Measurements from ENCODE around the gene EIF4E3.
A peak's percentile ranks its signal among the peaks of the same experiment; 100 is the strongest.

EIF4E3 gene

DNA sequence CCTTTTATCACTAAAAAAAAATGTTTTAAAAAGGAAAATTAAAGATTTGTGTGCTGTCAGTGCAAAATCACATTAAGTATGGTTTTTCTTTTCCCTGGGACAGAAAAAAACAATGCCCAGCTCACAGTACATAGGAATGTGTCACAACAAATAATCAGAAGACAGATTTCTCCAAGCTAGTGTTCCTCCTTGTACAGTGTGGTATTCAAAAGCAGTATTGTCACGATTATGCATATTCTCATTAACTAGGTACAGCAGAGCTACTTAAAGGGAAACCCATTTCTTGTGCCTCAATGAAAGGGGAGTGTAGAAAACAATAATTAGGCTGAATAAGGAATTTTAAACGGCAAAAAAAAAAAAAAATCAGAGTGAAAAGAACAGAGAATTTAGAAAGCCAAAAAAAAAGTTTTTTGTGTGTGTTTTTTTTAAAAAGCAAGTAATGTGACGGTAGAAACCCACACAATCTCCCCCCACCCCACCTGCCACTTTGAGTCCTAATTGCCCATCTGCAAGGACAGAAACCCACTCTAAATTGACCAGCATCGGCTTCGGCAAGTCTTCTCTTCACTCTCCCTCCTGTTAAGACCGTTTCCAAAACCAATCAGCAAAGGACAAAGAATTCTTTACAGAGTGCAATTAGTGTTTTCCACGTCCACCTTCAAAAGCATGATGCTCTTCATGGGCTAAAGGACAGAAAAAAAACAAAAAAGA is 41.0 kb downstream of the EIF4E3 start:
- no peak overlapping the region for H3K4me3 ChIP-seq (ENCODE audit: low read length)
- DNase-seq (ENCODE audit: low read depth): no peak
- TF ChIP-seq, protein P1, sequence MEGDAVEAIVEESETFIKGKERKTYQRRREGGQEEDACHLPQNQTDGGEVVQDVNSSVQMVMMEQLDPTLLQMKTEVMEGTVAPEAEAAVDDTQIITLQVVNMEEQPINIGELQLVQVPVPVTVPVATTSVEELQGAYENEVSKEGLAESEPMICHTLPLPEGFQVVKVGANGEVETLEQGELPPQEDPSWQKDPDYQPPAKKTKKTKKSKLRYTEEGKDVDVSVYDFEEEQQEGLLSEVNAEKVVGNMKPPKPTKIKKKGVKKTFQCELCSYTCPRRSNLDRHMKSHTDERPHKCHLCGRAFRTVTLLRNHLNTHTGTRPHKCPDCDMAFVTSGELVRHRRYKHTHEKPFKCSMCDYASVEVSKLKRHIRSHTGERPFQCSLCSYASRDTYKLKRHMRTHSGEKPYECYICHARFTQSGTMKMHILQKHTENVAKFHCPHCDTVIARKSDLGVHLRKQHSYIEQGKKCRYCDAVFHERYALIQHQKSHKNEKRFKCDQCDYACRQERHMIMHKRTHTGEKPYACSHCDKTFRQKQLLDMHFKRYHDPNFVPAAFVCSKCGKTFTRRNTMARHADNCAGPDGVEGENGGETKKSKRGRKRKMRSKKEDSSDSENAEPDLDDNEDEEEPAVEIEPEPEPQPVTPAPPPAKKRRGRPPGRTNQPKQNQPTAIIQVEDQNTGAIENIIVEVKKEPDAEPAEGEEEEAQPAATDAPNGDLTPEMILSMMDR (IDR thresholded peaks at IDR 0.05; ENCODE audit: insufficient read depth, low read depth, low read length, missing control alignments): no peak

DNA sequence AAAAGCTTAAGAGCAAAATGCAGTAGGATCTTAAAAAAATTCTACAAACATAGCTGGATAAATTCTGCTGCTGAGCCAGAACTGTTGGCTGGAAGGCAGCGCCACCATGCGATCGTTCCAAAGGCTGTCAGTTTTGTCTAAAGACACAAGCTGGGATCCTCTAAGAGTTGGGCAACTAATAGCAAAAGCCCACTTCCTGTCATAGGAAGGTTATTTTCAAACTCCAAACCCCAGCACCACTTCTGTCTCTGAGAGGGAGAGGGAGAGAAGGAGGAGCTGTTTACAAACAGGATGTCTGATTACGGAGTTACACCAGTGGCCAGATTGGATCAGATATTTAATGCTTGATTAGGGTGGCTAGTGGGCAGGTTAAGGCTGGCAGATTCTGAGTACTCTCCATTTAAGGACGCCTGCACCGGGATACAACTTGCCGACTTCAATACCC is 44.0 kb downstream of the EIF4E3 start:
- H3K4me3 ChIP-seq (ENCODE audit: low read length): no peak overlapping the region

DNA sequence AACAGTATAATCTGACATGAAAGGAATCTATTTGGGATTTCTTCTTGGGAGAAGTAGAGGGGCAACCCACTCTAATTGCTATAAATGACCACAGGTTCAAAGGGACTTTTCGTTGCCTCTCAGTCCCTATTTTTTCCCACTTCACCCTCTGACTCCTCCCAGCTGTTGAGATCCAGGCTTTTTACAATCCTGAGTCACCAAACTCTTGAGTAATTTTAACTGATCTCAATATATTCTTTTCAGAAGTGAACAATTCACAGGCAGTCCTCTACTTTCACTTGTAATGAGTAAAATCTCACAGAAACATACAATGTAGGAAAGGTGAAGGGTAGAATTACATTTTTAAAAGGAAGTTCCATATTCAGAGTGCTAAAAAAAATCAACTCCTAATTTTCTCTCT is 44.6 kb downstream of the EIF4E3 start:
- TF ChIP-seq, protein P1 (IDR thresholded peaks at IDR 0.05; ENCODE audit: insufficient read depth, low read depth, low read length, missing control alignments): no peak
- peak; percentile 70 for DNase-seq (ENCODE audit: low read depth)
- no peak overlapping the region for H3K4me3 ChIP-seq (ENCODE audit: low read length)

More for the DNA sequence above, 44.0 kb downstream of the EIF4E3 start:
- DNase-seq (ENCODE audit: low read depth): peak; percentile 73
- TF ChIP-seq, protein P1 (IDR thresholded peaks at IDR 0.05; ENCODE audit: insufficient read depth, low read depth, low read length, missing control alignments): peak; percentile 85

DNA sequence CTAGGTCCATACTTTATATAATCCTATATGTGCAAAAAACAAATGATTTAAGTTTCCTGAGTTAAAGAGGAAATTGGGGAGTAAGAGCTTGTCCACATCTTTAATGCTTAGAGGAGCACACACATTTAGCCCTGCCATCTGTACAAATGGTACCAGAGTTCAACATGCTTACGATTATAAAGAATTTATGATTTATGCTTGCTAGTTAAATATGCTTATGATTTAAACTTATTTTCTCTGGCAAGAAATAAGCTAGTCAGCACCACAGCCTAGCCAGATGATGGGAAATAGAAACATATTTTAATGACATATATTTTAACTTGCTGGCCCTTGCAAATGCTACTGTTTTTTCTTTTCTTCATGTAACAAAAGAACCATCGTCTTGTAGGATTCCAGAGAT is 48.3 kb downstream of the EIF4E3 start:
- H3K4me3 ChIP-seq (ENCODE audit: low read length): no peak overlapping the region
- no peak for DNase-seq (ENCODE audit: low read depth)
- TF ChIP-seq, protein P1 (IDR thresholded peaks at IDR 0.05; ENCODE audit: insufficient read depth, low read depth, low read length, missing control alignments): no peak

DNA sequence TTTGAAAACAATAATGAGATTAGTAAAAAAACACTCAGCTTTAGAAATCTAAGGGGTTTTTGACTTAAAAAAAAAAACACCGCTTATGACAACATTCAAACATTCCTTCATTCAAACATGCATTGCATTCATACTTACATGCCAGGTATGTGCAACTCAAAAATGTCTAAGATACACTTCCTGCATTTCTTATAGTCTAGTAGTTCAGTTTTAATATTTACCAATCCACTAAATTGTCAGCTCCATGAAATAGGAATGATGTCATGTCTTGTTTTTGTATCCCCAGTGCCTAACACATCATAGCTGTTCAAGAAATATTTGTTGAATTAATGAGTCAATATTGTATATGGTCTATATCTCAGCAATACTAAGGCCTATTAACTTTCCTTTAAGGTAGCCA is 51.7 kb downstream of the EIF4E3 start:
- TF ChIP-seq, protein P1 (IDR thresholded peaks at IDR 0.05; ENCODE audit: insufficient read depth, low read depth, low read length, missing control alignments): no peak
- DNase-seq (ENCODE audit: low read depth): peak; percentile 59
- no peak overlapping the region for H3K4me3 ChIP-seq (ENCODE audit: low read length)

DNA sequence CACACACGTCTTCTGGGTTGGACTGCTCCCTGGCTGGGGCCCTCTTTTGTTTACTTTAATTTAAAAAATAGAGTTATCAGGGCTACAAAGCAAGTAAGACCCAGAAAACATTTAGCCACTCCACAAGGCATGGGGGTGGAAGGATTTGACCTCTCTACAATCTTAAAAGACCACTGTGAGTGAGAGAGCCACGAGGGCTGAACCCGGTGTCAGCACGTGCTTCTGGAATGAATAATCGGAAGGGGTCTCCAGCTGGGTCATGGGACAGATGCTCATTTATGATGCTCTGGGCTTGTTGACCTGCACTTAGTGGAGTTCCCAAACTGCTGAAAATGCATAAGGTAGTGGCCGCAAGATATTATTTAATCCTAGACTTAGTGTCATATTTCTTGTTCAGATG is 52.4 kb downstream of the EIF4E3 start:
- no peak for DNase-seq (ENCODE audit: low read depth)
- TF ChIP-seq, protein P1 (IDR thresholded peaks at IDR 0.05; ENCODE audit: insufficient read depth, low read depth, low read length, missing control alignments): no peak
- no peak overlapping the region for H3K4me3 ChIP-seq (ENCODE audit: low read length)

DNA sequence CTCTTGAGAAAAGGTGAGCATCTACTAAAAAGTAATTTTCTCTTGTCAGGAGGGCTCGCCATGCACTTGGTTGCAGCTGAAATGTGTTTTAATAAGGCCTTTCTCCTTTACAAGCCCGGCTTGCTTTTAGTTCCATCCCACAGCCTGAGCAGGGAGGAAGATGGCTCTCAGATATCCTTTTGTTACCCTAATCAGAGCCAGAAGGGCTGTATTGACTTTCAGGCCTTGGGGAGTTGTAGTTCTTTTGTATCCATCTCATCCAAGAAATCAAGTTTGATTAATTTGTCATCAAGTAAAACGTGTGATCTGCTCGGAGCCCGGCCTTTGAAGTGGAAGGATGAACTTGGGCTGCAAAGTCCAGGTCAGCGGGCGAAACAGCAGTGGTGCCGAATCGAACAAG is 52.9 kb downstream of the EIF4E3 start:
- TF ChIP-seq, protein P1 (IDR thresholded peaks at IDR 0.05; ENCODE audit: insufficient read depth, low read depth, low read length, missing control alignments): no peak
- H3K4me3 ChIP-seq (ENCODE audit: low read length): no peak overlapping the region
- DNase-seq (ENCODE audit: low read depth): no peak

Measured in epithelial cell of esophagus (primary cell).